SU-DHL-6 (cell line): ENCODE measurements around the gene CPLANE2.

Experiments
- CTCF ChIP-seq: fragments of 200-600 bp; sonication (generic); IDR thresholded peaks from one replicate; pipeline ENCODE4 v1.5.1; 2017; ENCODE audit warnings: antibody characterized with exemption, mild to moderate bottlenecking, low read length, moderate library complexity; ENCODE audit not compliant: insufficient read depth, poor library complexity, severe bottlenecking
- EZH2phosphoT487 ChIP-seq: fragments of 200-600 bp; sonication (generic), shearing (Covaris generic); conservative IDR thresholded peaks from 2 replicates; pipeline ENCODE4 v1.6.1; 2018; ENCODE audit warnings: mild to moderate bottlenecking, antibody characterized with exemption, low read length, moderate library complexity, mixed read lengths

- TF ChIP-seq CTCF (no peak), EZH2phosphoT487 (no peak)
Measured at GRCh38 chr1:16279186-16279585, 42.2 kb upstream of the CPLANE2 start.
